ENCODE data around the gene NTM.

Gene NTM

GRCh38 chr11:132036746-132037466 lies 666.5 kb downstream of the NTM start:
- no peak for DNase-seq

GRCh38 chr11:132037467-132037862 lies 667.0 kb downstream of the NTM start:
- no peak for DNase-seq

- no peak for DNase-seq
Measured at GRCh38 chr11:132037956-132038355, 667.5 kb downstream of the NTM start.

GRCh38 chr11:132039521-132039920 lies 669.1 kb downstream of the NTM start:
- DNase-seq, result no peak

GRCh38 chr11:132042296-132042695 lies 671.9 kb downstream of the NTM start:
- DNase-seq, result no peak

GRCh38 chr11:132043714-132044113 lies 673.3 kb downstream of the NTM start:
- no peak for DNase-seq

GRCh38 chr11:132045107-132045506 lies 674.7 kb downstream of the NTM start:
- no peak for DNase-seq

- DNase-seq, result no peak
Measured at GRCh38 chr11:132046288-132046865, 676.0 kb downstream of the NTM start.

- DNase-seq, result no peak
Measured at GRCh38 chr11:132047167-132047566, 676.8 kb downstream of the NTM start.

GRCh38 chr11:132048040-132048439 lies 677.6 kb downstream of the NTM start:
- DNase-seq, result no peak

- DNase-seq, result no peak
Measured at GRCh38 chr11:132049205-132049604, 678.8 kb downstream of the NTM start.

GRCh38 chr11:132050049-132050448 lies 679.6 kb downstream of the NTM start:
- DNase-seq, result no peak

GRCh38 chr11:132050577-132051165 lies 680.3 kb downstream of the NTM start:
- no peak for DNase-seq

- DNase-seq, result no peak
Measured at GRCh38 chr11:132051704-132052103, 681.3 kb downstream of the NTM start.

- no peak for DNase-seq
Measured at GRCh38 chr11:132052342-132052741, 681.9 kb downstream of the NTM start.

GRCh38 chr11:132052904-132053303 lies 682.5 kb downstream of the NTM start:
- DNase-seq, result no peak

GRCh38 chr11:132054822-132055221 lies 684.4 kb downstream of the NTM start:
- DNase-seq, result no peak

GRCh38 chr11:132055296-132055695 lies 684.9 kb downstream of the NTM start:
- no peak for DNase-seq

- DNase-seq, result no peak
Measured at GRCh38 chr11:132056689-132057088, 686.3 kb downstream of the NTM start.

GRCh38 chr11:132057266-132057665 lies 686.9 kb downstream of the NTM start:
- no peak for DNase-seq

- DNase-seq, result no peak
Measured at GRCh38 chr11:132058211-132058772, 687.9 kb downstream of the NTM start.

- DNase-seq, result no peak
Measured at GRCh38 chr11:132060567-132060966, 690.2 kb downstream of the NTM start.

GRCh38 chr11:132062031-132062430 lies 691.6 kb downstream of the NTM start:
- DNase-seq, result no peak

- DNase-seq, result no peak
Measured at GRCh38 chr11:132062541-132062940, 692.1 kb downstream of the NTM start.
